ENCODE measurements around the gene NHS. TPM values are rescaled to one million over a fixed set of nuclear protein-coding genes. Genes with fewer than 3 reads are reported as not detected.

NHS gene
- total RNA-seq, 1 experiment from 2014 or later, result 6.2 TPM

DNA sequence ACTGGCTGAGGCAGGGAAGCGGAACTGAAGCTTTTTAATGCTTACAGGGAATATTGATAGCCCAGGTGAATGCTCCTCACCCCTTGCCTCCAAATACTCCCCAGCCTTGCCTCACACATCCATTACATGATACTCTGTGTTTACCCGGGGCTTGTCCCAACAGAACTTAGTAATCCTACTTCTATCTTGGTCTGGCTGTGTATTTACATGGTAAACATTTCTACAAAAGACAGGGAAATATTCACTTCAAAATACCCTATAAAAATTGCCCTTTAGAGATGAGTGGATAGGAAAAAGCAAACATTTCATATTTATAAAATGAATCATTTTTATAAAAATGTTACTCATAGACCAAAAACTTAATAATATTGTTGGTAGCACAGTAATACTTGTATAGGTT, 120.1 kb downstream of the NHS start:
- TF ChIP-seq, protein P1, sequence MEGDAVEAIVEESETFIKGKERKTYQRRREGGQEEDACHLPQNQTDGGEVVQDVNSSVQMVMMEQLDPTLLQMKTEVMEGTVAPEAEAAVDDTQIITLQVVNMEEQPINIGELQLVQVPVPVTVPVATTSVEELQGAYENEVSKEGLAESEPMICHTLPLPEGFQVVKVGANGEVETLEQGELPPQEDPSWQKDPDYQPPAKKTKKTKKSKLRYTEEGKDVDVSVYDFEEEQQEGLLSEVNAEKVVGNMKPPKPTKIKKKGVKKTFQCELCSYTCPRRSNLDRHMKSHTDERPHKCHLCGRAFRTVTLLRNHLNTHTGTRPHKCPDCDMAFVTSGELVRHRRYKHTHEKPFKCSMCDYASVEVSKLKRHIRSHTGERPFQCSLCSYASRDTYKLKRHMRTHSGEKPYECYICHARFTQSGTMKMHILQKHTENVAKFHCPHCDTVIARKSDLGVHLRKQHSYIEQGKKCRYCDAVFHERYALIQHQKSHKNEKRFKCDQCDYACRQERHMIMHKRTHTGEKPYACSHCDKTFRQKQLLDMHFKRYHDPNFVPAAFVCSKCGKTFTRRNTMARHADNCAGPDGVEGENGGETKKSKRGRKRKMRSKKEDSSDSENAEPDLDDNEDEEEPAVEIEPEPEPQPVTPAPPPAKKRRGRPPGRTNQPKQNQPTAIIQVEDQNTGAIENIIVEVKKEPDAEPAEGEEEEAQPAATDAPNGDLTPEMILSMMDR (IDR thresholded peaks at IDR 0.05; ENCODE audit: unreplicated experiment), result no peak
- ChIA-PET CTCF (interaction anchor here (0.5 kb wide), 1 partner anchor 77 kb away, joined by 3 read pairs; no protein-coding TSS in a partner anchor), POLR2A (no interaction called here)
- H3K27me3 Mint-ChIP-seq (ENCODE audit: insufficient read depth, unreplicated experiment), result peaks cover 48% of the 10 kb centered on the region
- H3K27ac Mint-ChIP-seq (ENCODE audit: low read depth, unreplicated experiment), result no peak overlapping the region
- no peak for DNase-seq (ENCODE audit: unreplicated experiment)
- intact Hi-C loops (cut with micrococcal nuclease), result no loop called here
- no peaks in the 10 kb centered on the region for H3K4me1 Mint-ChIP-seq (ENCODE audit: insufficient read depth, unreplicated experiment)
- no peak overlapping the region for H3K4me3 Mint-ChIP-seq (ENCODE audit: unreplicated experiment)
- BruUV-seq (replicated peaks), result no TSS peak
- no peaks in the 10 kb centered on the region for H3K36me3 Mint-ChIP-seq (ENCODE audit: insufficient read depth, unreplicated experiment)
- peaks cover 9% of the 10 kb centered on the region for H3K9me3 Mint-ChIP-seq (ENCODE audit: unreplicated experiment)

DNA sequence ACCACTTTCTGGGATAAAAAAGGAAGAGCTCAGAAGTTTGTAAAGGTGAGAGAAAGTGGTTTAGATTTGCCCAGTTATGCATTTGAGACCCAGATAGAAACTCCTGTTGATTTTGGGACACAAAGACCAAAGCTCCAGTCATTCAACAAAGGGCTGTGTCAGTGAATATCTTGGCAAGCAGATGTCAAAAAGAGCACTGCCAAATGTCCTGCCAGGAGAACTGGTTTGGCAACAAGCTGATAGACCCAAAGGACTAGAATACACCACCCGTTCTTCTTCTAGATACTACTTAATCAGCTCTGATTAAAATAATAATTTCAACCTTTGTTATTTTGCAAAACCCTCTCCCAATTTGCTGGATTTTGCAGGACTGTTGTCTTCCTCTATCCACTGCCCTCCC, 121.4 kb downstream of the NHS start:
- BruUV-seq (replicated peaks), result no TSS peak
- no peak overlapping the region for H3K4me3 Mint-ChIP-seq (ENCODE audit: unreplicated experiment)
- POLR2A ChIA-PET, result no interaction called here
- H3K27ac Mint-ChIP-seq (ENCODE audit: low read depth, unreplicated experiment), result no peak overlapping the region
- H3K27me3 Mint-ChIP-seq (ENCODE audit: insufficient read depth, unreplicated experiment), result peaks cover 52% of the 10 kb centered on the region
- H3K36me3 Mint-ChIP-seq (ENCODE audit: insufficient read depth, unreplicated experiment), result no peaks in the 10 kb centered on the region
- intact Hi-C loops (cut with micrococcal nuclease), result no loop called here
- peaks cover 9% of the 10 kb centered on the region for H3K9me3 Mint-ChIP-seq (ENCODE audit: unreplicated experiment)
- no peak for DNase-seq (ENCODE audit: unreplicated experiment)
- TF ChIP-seq, protein P1 (IDR thresholded peaks at IDR 0.05; ENCODE audit: unreplicated experiment), result no peak
- CTCF ChIA-PET, result interaction anchor here (0.9 kb wide), 1 partner anchor 38 kb away, joined by 4 read pairs; no protein-coding TSS in a partner anchor
- H3K4me1 Mint-ChIP-seq (ENCODE audit: insufficient read depth, unreplicated experiment), result no peaks in the 10 kb centered on the region

DNA sequence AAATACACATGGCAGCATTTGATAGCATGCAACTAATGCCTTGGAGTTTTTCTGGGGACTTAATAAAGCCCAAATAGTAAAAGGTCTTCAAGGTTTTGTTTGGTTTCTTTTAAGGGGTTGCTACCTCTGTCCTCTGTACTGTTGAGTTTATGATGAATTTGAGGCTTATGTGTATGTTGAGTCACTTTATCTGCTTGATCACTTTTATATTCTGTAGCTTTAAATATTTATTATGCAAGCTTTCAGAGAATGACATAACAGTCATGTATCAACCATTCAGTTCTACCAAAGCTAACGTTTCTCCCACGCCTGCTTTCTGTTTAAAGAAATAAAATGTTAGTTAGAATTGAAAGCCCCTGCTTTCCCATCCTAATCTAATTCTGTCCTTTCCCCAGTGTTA, 122.2 kb downstream of the NHS start:
- no TSS peak for BruUV-seq (replicated peaks)
- Mint-ChIP-seq H3K4me1 (ENCODE audit: insufficient read depth, unreplicated experiment) (no peaks in the 10 kb centered on the region), H3K4me3 (ENCODE audit: unreplicated experiment) (no peak overlapping the region)

DNA sequence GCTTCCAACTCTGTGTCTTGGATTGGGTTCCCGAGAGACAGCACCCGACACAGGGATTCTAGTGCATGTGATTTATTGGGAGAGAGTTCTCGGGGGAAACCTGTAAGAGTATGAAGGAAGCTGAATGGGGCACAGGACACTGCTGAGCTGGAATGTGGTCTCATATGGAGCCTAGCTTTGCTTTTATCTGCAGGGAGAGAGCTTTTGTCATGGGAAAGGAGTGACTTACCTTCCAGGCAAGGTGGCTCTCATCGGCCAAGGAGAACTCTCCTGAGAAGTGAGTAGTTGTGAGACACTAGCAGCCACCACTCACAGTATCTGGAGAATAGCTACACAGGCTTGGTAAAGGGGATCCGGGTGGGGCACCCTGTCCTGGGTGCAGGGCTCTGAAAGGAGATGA, 124.5 kb downstream of the NHS start:
- no TSS peak for BruUV-seq (replicated peaks)
- H3K27me3 Mint-ChIP-seq (ENCODE audit: insufficient read depth, unreplicated experiment), result peaks cover 38% of the 10 kb centered on the region
- ChIA-PET CTCF (no interaction called here), POLR2A (no interaction called here)
- DNase-seq (ENCODE audit: unreplicated experiment), result no peak
- no peaks in the 10 kb centered on the region for H3K9me3 Mint-ChIP-seq (ENCODE audit: unreplicated experiment)
- no peaks in the 10 kb centered on the region for H3K36me3 Mint-ChIP-seq (ENCODE audit: insufficient read depth, unreplicated experiment)
- no peak overlapping the region for H3K4me3 Mint-ChIP-seq (ENCODE audit: unreplicated experiment)
- intact Hi-C loops (cut with micrococcal nuclease), result no loop called here
- H3K27ac Mint-ChIP-seq (ENCODE audit: low read depth, unreplicated experiment), result no peak overlapping the region
- TF ChIP-seq, protein P1 (IDR thresholded peaks at IDR 0.05; ENCODE audit: unreplicated experiment), result no peak
- H3K4me1 Mint-ChIP-seq (ENCODE audit: insufficient read depth, unreplicated experiment), result no peaks in the 10 kb centered on the region

More for the DNA sequence above, 122.2 kb downstream of the NHS start:
- Mint-ChIP-seq H3K9me3 (ENCODE audit: unreplicated experiment) (peaks cover 3% of the 10 kb centered on the region), H3K27ac (ENCODE audit: low read depth, unreplicated experiment) (no peak overlapping the region), H3K36me3 (ENCODE audit: insufficient read depth, unreplicated experiment) (no peaks in the 10 kb centered on the region), H3K27me3 (ENCODE audit: insufficient read depth, unreplicated experiment) (peaks cover 45% of the 10 kb centered on the region)
- no peak for DNase-seq (ENCODE audit: unreplicated experiment)
- TF ChIP-seq, protein P1 (IDR thresholded peaks at IDR 0.05; ENCODE audit: unreplicated experiment), result no peak
- CTCF ChIA-PET, result no interaction called here
- POLR2A ChIA-PET, result interaction anchor here (1.0 kb wide), 1 partner anchor 84 kb away, joined by 3 read pairs; no protein-coding TSS in a partner anchor
- intact Hi-C loops (cut with micrococcal nuclease), result no loop called here
